Epithelial cell of esophagus (primary cell): ENCODE measurements around the gene PERM1.

ENCODE experiments used
- DNase-seq: peaks from one replicate; pipeline ENCODE4 v3.0.0; 2010; ENCODE audit warnings: low read depth
- H3K4me3 ChIP-seq: 2 replicates; pipeline ENCODE4 v1.5.1; 2011; ENCODE audit warnings: mild to moderate bottlenecking, low read length, control low read depth
- CTCF ChIP-seq: IDR thresholded peaks from 2 replicates; pipeline ENCODE4 v1.5.1; 2011; ENCODE audit warnings: low read depth, mild to moderate bottlenecking, low read length, control low read depth, inconsistent platforms; ENCODE audit not compliant: insufficient read depth; ENCODE audit errors: missing control alignments

The PERM1 gene

GRCh38 chr1:935751-936231 lies 46.1 kb downstream of the PERM1 start:
- H3K4me3 ChIP-seq, result no peak overlapping the region
- no peak for TF ChIP-seq CTCF
- DNase-seq, result no peak

- no peak for TF ChIP-seq CTCF
- no peak for DNase-seq
- H3K4me3 ChIP-seq, result no peak overlapping the region
Measured at GRCh38 chr1:934991-935750, 46.7 kb downstream of the PERM1 start.

DNA sequence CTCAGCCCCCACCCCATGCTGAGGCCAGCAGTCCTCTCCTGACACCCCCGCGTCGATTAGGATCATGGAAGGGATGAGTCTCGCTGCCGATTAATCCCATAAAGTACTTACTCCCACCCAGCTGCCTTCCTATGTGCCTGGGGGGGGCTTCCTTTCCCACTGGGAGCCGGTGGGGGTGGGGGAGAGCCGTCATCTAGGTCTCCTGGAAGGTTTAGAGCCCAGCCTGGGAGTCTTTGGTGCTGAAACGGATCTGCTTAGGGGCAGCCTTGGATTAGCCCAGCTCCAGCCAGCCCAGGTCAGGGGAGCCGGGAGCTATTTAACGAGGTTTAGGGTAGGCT lies 48.3 kb downstream of the PERM1 start:
- DNase-seq, result no peak
- TF ChIP-seq CTCF, result no peak
- no peak overlapping the region for H3K4me3 ChIP-seq

DNA sequence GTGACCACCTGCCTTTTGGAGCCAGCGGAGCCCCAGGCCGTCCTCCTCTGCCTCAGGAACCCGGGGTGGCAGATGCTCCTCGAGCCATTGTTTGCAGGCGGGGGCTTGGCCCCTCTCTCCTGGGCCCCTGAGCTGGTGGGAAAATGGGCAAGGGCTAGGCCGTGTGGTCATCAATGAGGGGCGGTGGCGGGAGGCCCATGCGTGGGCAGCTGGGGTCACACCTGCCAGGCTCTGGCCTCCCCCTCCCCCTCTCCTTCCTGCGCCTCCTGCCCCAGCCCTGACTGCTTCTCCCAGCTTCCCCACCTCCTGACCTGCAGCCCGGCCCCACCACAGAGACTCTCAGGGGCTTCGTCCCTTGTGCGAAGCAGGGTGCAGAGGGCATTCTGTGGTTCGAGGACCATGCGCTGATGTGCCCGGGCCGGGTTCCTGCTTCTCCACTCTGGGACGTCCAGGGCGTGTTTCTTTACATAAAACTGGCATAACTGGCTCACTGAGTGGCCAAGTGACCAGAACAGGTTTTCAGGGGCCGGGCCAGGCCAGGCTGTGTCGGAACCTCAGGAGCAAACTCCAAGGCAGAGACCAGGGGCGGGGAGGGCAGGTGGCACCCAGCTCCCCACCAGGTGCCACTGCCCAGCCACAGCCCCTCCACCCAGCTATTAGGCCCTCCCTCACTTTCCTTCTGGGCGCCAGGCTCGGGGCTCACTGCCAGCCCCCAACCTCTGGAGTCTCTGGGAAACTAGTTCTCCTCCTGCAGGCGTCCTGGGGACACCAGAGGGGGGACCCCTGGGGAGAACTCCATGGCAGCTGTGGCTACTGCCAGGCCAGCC lies 48.9 kb downstream of the PERM1 start:
- H3K4me3 ChIP-seq, result no peak overlapping the region
- DNase-seq, result peak; percentile 57

DNA sequence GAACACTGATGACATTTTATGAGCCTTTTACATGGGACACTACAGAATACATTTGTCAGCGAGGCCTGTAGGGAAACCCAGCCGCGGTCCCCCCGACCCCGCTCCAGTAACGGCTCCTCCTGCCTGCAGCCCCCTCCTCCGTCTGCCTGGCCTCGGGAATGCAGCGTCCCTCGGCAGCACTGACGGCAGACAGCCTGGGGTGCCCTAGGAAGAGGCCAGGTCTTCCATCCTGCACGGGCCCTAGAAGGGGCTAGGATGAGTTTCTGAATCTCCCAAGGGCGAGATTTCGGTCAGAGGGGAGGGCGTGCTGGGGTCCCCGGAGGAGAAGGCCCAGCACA lies 49.8 kb downstream of the PERM1 start:
- no peak for TF ChIP-seq CTCF
- DNase-seq, result no peak
- no peak overlapping the region for H3K4me3 ChIP-seq

More for the DNA sequence above, 48.9 kb downstream of the PERM1 start:
- no peak for TF ChIP-seq CTCF

DNA sequence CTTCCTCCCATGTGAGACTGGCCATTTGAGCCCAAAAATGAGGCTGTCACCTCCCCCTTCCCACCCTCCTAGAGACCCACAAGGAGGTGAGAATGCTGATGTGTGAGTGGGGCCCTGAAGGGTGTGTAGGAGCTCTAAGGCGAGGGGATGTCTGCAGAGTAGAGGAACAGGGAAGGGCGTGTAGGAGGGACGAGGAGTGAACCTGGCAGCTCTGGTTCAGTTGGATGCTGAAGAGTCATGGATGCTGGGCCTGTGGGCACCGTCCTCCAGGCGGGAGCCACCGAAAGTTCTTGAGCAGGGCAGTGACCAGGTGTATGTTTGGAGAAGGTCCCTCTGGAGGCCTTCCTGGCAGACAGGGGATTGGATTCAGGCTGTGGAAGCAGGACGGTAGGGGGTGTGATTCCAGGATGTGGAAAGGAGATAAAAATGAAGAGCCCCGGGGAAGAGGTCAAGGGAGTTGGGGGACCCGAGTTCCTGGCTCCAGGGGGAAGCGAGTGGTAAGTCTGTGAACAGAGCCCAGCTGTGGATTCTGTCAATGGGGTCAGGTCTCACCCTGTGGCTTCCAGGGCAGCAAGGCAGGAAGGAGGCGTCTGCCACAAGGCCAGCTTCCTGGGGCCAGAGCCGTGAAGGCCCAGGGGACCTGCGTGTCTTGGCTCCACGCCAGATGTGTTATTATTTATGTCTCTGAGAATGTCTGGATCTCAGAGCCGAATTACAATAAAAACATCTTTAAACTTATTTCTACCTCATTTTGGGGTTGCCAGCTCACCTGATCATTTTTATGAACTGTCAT lies 50.3 kb downstream of the PERM1 start:
- no peak for DNase-seq
- no peak for TF ChIP-seq CTCF
- H3K4me3 ChIP-seq, result no peak overlapping the region
